ENCODE results near the gene LRRC4. TPM values are rescaled to one million over a fixed set of nuclear protein-coding genes. Genes with fewer than 3 reads are reported as not detected.

Gene LRRC4
- total RNA-seq, 2 experiments from 2014 or later, result not detected

DNA sequence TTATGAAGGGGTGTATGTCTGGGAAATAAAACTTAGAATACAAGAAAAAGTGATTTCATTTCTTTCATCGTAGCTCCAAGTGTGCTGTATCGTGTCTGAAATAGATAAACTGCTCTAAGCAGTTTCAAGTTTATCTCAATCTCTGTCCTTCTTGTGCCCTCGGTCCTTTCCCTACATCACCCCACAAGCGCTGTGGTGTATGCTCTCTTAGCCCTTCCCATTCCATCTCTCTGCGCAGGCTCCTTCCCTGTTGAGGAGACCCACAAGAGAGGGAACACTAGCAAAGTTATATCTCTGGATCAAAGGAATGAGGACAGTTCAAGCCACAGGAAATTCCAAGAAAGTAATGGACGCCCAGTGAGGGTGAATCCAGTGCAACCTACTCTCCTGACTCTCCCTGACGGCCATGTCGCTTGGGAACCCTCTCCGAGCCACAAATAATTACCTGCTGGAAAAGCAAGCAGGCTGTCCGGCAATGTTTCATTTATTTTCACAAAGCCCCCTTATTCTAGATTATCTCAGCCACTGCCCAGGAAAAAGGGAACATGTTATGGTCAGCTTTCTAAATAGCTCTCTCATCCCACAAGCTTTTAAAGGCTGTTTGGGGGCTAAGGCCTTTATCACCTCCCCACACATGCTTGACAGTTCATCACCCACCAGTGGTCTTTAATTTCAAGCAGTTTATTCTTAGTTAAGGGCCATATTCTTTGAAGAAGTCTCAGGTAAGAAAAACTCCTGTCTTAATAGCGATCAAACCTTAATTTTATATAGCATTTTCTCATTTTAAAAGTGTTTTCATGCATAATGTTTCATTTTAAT lies 34.8 kb downstream of the LRRC4 start:
- no peaks in the 10 kb centered on the region for H3K9me3 Mint-ChIP-seq
- intact Hi-C loops (cut with micrococcal nuclease), result no loop called here
- ATAC-seq (no peak), DNase-seq (no peak)
- CTCF ChIA-PET, result no interaction called here
- POLR2A ChIA-PET, result interaction anchor here (0.7 kb wide), 1 partner anchor 10 kb away, joined by 3 read pairs; no protein-coding TSS in a partner anchor
- no peaks in the 10 kb centered on the region for H3K27me3 Mint-ChIP-seq
- no peak overlapping the region for H3K4me3 Mint-ChIP-seq
- H3K4me1 Mint-ChIP-seq (ENCODE audit: low read depth), result no peaks in the 10 kb centered on the region
- H3K27ac Mint-ChIP-seq, result no peak overlapping the region
- H3K36me3 Mint-ChIP-seq (ENCODE audit: low read depth), result peaks cover 30% of the 10 kb centered on the region
- TF ChIP-seq, protein P1, sequence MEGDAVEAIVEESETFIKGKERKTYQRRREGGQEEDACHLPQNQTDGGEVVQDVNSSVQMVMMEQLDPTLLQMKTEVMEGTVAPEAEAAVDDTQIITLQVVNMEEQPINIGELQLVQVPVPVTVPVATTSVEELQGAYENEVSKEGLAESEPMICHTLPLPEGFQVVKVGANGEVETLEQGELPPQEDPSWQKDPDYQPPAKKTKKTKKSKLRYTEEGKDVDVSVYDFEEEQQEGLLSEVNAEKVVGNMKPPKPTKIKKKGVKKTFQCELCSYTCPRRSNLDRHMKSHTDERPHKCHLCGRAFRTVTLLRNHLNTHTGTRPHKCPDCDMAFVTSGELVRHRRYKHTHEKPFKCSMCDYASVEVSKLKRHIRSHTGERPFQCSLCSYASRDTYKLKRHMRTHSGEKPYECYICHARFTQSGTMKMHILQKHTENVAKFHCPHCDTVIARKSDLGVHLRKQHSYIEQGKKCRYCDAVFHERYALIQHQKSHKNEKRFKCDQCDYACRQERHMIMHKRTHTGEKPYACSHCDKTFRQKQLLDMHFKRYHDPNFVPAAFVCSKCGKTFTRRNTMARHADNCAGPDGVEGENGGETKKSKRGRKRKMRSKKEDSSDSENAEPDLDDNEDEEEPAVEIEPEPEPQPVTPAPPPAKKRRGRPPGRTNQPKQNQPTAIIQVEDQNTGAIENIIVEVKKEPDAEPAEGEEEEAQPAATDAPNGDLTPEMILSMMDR (IDR thresholded peaks at IDR 0.05), result no peak

DNA sequence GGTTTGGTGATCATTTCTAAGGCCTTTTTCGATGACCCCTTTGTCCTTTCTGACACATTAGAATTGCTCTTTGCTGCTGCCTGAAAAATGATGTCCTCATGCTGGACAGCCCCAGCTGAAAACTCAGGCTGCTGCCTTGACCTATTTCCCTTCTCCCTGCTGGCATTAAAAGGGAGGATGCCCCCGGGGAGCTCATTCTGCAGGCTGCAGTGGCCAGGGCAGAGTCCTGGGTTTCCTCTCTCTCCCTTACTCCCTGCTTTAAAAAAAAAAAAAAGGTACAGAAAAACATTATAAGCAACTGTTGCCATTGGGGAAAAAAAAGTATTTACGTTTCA lies 35.4 kb downstream of the LRRC4 start:
- Mint-ChIP-seq H3K9me3 (no peaks in the 10 kb centered on the region), H3K27me3 (no peaks in the 10 kb centered on the region), H3K27ac (no peak overlapping the region), H3K4me3 (no peak overlapping the region), H3K36me3 (ENCODE audit: low read depth) (peaks cover 31% of the 10 kb centered on the region), H3K4me1 (ENCODE audit: low read depth) (no peaks in the 10 kb centered on the region)
- intact Hi-C loops (cut with micrococcal nuclease), result no loop called here
- TF ChIP-seq, protein P1 (IDR thresholded peaks at IDR 0.05), result no peak
- ChIA-PET POLR2A (no interaction called here), CTCF (no interaction called here)
- ATAC-seq, result no peak
- no peak for DNase-seq

DNA sequence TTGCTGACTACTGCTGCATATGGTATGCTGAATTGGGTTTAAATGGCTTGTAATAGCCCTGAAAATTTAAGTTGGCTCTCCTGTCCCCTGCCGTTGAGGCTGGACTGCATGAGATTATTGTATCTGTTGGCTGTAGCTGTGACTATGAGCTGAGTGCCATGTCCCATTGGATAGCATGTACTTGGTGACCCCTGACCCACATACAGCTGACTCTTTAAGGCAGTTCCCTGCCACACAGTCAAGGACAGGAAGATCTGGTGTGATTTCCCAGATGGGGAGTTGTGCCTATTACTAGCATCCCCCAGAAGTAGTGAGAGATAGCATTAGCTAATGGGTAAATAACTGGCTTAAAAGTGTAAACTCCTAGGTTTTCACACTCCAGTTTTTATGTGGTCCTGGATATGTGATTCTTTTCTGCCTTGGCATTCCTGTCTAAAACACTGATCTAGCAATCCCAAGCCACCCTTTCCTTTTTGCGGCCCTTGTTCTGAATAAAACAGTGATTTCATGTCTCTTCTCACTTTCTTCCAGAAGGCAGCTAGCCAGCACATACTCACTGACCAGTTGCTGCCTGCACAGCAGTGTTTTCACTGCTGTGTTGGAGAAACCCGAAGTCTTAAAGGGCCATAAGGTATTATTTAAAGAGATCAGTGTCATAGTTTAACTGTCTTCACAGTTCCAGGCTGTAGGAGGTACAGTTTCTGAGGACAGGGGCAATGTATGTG lies 35.9 kb downstream of the LRRC4 start:
- DNase-seq (no peak), ATAC-seq (no peak)
- H3K27me3 Mint-ChIP-seq, result no peaks in the 10 kb centered on the region
- TF ChIP-seq, protein P1 (IDR thresholded peaks at IDR 0.05), result no peak
- H3K4me1 Mint-ChIP-seq (ENCODE audit: low read depth), result no peaks in the 10 kb centered on the region
- no peak overlapping the region for H3K4me3 Mint-ChIP-seq
- no peaks in the 10 kb centered on the region for H3K9me3 Mint-ChIP-seq
- H3K27ac Mint-ChIP-seq, result no peak overlapping the region
- CTCF ChIA-PET, result no interaction called here
- POLR2A ChIA-PET, result no interaction called here
- H3K36me3 Mint-ChIP-seq (ENCODE audit: low read depth), result peaks cover 35% of the 10 kb centered on the region
- intact Hi-C loops (cut with micrococcal nuclease), result no loop called here

DNA sequence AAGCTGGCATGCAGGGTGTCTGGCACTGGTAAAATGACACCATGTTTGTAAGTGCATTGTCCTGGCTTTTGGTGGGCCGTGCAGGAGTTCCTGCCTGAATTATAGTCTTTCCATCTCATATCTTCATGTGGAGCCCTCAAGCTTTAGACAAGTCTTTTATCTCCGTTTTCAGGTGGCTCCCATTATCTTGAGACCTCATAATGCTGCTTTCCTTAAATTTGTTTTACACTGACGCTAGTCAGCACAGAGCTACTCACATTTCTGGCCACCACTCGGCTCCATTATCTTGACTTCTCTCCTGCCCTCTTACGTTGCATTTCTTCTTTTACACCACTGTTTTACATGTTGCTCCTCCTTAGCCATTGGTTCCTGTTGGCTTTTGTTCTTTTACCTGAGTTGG lies 37.2 kb downstream of the LRRC4 start:
- ChIA-PET CTCF (no interaction called here), POLR2A (interaction anchor here (0.6 kb wide), 1 partner anchor 114 kb away, joined by 3 read pairs; no protein-coding TSS in a partner anchor)
- TF ChIP-seq, protein P1 (IDR thresholded peaks at IDR 0.05), result no peak
- H3K27ac Mint-ChIP-seq, result no peak overlapping the region
- no peak for ATAC-seq
- H3K4me1 Mint-ChIP-seq (ENCODE audit: low read depth), result no peaks in the 10 kb centered on the region
- intact Hi-C loops (cut with micrococcal nuclease), result no loop called here
- no peak for DNase-seq
- peaks cover 37% of the 10 kb centered on the region for H3K36me3 Mint-ChIP-seq (ENCODE audit: low read depth)
- H3K27me3 Mint-ChIP-seq, result no peaks in the 10 kb centered on the region
- H3K4me3 Mint-ChIP-seq, result no peak overlapping the region
- no peaks in the 10 kb centered on the region for H3K9me3 Mint-ChIP-seq

DNA sequence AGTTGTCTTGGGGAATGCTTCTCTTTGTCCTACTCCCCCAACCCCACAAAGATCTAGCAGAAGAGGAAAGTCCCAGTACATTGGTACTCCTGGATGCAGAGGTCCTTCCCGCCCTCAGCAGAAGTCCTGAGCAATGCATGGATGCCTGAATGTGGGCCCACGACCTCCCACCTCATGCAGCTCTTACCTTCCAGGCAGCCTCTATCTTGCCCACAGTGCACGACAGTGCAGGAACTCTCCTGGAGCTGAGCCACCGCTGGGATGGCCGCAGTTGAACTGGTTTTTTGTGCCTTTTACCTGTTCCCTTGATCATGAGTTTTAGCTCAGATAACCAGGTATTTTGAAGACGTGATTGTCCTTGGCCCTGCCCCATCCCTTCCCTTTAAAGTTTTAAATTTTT lies 37.9 kb downstream of the LRRC4 start:
- Mint-ChIP-seq H3K9me3 (no peaks in the 10 kb centered on the region), H3K27ac (no peak overlapping the region), H3K36me3 (ENCODE audit: low read depth) (peaks cover 37% of the 10 kb centered on the region), H3K4me1 (ENCODE audit: low read depth) (no peaks in the 10 kb centered on the region), H3K4me3 (no peak overlapping the region), H3K27me3 (no peaks in the 10 kb centered on the region)
- CTCF ChIA-PET, result no interaction called here
- no peak for ATAC-seq
- POLR2A ChIA-PET, result no interaction called here
- intact Hi-C loops (cut with micrococcal nuclease), result no loop called here
- no peak for DNase-seq
- TF ChIP-seq, protein P1 (IDR thresholded peaks at IDR 0.05), result no peak
